HEK293 (cell line): ENCODE measurements around the gene PACS1.

Experiments
- CTCF ChIA-PET: fragments of 350-600 bp; formaldehyde crosslinking; extraction: SDS; loops from one replicate; lab custom pipeline; 2021; ENCODE audit warnings: antibody characterized with exemption; lab: Yijun Ruan, JAX
- POLR2A ChIA-PET: fragments of 300-600 bp; formaldehyde crosslinking; extraction: SDS; loops from one replicate; lab custom pipeline; 2020; ENCODE audit warnings: antibody characterized with exemption, inconsistent platforms; lab: Yijun Ruan, JAX
- H3K27ac ChIP-seq: fragments of 200-500 bp; sonication (Bioruptor generic); 2 replicates; pipeline ENCODE4 v1.5.1; 2014; ENCODE audit warnings: low read depth, low read length, control low read depth, inconsistent platforms; ENCODE audit errors: extremely low read depth
- H3K36me3 ChIP-seq, 2 experiments: fragments of 200-500 bp in 1 of 2; sonication (Bioruptor generic) in 1 of 2; 1 replicate in 1 of 2; 2 replicates in 1 of 2; pipeline ENCODE4 v1.5.1; 2014 to 2017; ENCODE audit warnings: inconsistent platforms in 2 of 2, low read length in 2 of 2; ENCODE audit not compliant: control insufficient read depth in 2 of 2, insufficient read depth in 1 of 2
- H3K4me1 ChIP-seq: fragments of 200-500 bp; sonication (Bioruptor generic); 2 replicates; pipeline ENCODE4 v1.5.1; 2014; ENCODE audit warnings: mild to moderate bottlenecking, low read length, inconsistent platforms; ENCODE audit not compliant: control insufficient read depth, insufficient read depth
- H3K4me3 ChIP-seq: 2 replicates; pipeline ENCODE4 v1.5.1; 2011; ENCODE audit warnings: low read depth, mild to moderate bottlenecking, control low read depth, low read length, moderate library complexity
- H3K9me3 ChIP-seq: fragments of 200-500 bp; sonication (Bioruptor generic); 2 replicates; pipeline ENCODE4 v1.5.1; 2014; ENCODE audit warnings: low read depth, low read length, inconsistent platforms; ENCODE audit not compliant: control insufficient read depth, insufficient read depth
- AEBP2 ChIP-seq: fragments of 450-650 bp; formaldehyde crosslinking; IDR thresholded peaks from 2 replicates; pipeline ENCODE4 v1.5.1; 2016; ENCODE audit warnings: missing biosample characterization, missing genetic modification characterization, borderline replicate concordance
- FEZF1 ChIP-seq: fragments of 450-650 bp; formaldehyde crosslinking; IDR thresholded peaks from 2 replicates; pipeline ENCODE4 v1.5.1; 2016; ENCODE audit warnings: missing biosample characterization, missing genetic modification characterization
- IKZF3 ChIP-seq: fragments of 450-650 bp; IDR thresholded peaks from 2 replicates; pipeline ENCODE4 v1.5.0; 2018; ENCODE audit warnings: missing biosample characterization, mild to moderate bottlenecking, missing genetic modification characterization, moderate library complexity
- OSR2 ChIP-seq: fragments of 450-650 bp; formaldehyde crosslinking; IDR thresholded peaks from 2 replicates; pipeline ENCODE4 v1.5.1; 2016; ENCODE audit warnings: missing biosample characterization, missing genetic modification characterization
- PATZ1 ChIP-seq: fragments of 450-650 bp; formaldehyde crosslinking; IDR thresholded peaks from 2 replicates; pipeline ENCODE4 v1.5.1; 2016; ENCODE audit warnings: missing biosample characterization, missing genetic modification characterization
- PRDM10 ChIP-seq: fragments of 450-650 bp; formaldehyde crosslinking; IDR thresholded peaks from 2 replicates; pipeline ENCODE4 v1.5.1; 2016; ENCODE audit warnings: missing biosample characterization, missing genetic modification characterization
- PRDM6 ChIP-seq: fragments of 450-650 bp; formaldehyde crosslinking; IDR thresholded peaks from 2 replicates; pipeline ENCODE4 v1.5.1; 2017; ENCODE audit warnings: missing biosample characterization, missing genetic modification characterization
- SP7 ChIP-seq: fragments of 450-650 bp; formaldehyde crosslinking; IDR thresholded peaks from 2 replicates; pipeline ENCODE4 v1.5.1; 2016; ENCODE audit warnings: missing biosample characterization, missing genetic modification characterization
- TCF7L2 ChIP-seq: IDR thresholded peaks from 2 replicates; pipeline ENCODE4 v1.6.1; 2011; ENCODE audit warnings: low read depth, mild to moderate bottlenecking, inconsistent platforms, low read length, moderate library complexity, borderline replicate concordance
- ZBTB21 ChIP-seq: fragments of 450-650 bp; formaldehyde crosslinking; IDR thresholded peaks from 2 replicates; pipeline ENCODE4 v1.5.1; 2017; ENCODE audit warnings: missing biosample characterization, missing genetic modification characterization
- ZBTB44 ChIP-seq: fragments of 450-650 bp; IDR thresholded peaks from 2 replicates; pipeline ENCODE4 v1.5.1; 2018; ENCODE audit warnings: missing biosample characterization, mild to moderate bottlenecking, missing genetic modification characterization
- ZNF280C ChIP-seq: fragments of 450-650 bp; formaldehyde crosslinking; IDR thresholded peaks from 2 replicates; pipeline ENCODE4 v1.5.1; 2016; ENCODE audit warnings: missing biosample characterization, missing genetic modification characterization
- ZNF366 ChIP-seq: fragments of 450-650 bp; formaldehyde crosslinking; conservative IDR thresholded peaks from 2 replicates; pipeline ENCODE4 v1.5.1; 2016; ENCODE audit warnings: missing biosample characterization, missing genetic modification characterization
- ZNF561 ChIP-seq: fragments of 450-650 bp; IDR thresholded peaks from 2 replicates; pipeline ENCODE4 v1.5.1; 2018; ENCODE audit warnings: missing biosample characterization, missing genetic modification characterization, borderline replicate concordance
- ZSCAN30 ChIP-seq: fragments of 450-650 bp; IDR thresholded peaks from 2 replicates; pipeline ENCODE4 v1.5.1; 2018; ENCODE audit warnings: missing biosample characterization, mild to moderate bottlenecking, missing genetic modification characterization, moderate library complexity

PACS1 gene

GRCh38 chr11:66081505-66081904 lies 11.4 kb downstream of the PACS1 start:
- Histone ChIP-seq H3K4me3 (no peak overlapping the region), H3K36me3 (peaks cover 0 to 5% of the 10 kb centered on the region in 2 experiments; a peak in 2 of 3 replicates), H3K4me1 (peaks cover 21% of the 10 kb centered on the region), H3K27ac (no peak overlapping the region), H3K9me3 (no peaks in the 10 kb centered on the region)
- ChIA-PET CTCF (interaction anchor here (0.8 to 1.4 kb wide), 3 partner anchors 35 to 59 kb away, joined by 3 to 6 read pairs (median 4); no protein-coding TSS in a partner anchor), POLR2A (interaction anchor here (1.8 kb wide), 1 partner anchor 29 kb away, joined by 6 read pairs; the partner anchor contains the start of gene SF3B2)
- TF ChIP-seq PRDM6 (peak; percentile 58; the same call in 1 of the 2 replicates), FEZF1 (tag by site-specific recombination) (peak; percentile 82), AEBP2 (tag by site-specific recombination) (no peak), PRDM10 (tag by site-specific recombination) (peak; percentile 72), ZBTB21 (no peak)

- H3K36me3 ChIP-seq: no peaks in the 10 kb centered on the region
- peak overlapping the region; percentile 3; the same call in 1 of the 2 replicates for H3K27ac ChIP-seq
- H3K4me1 ChIP-seq: peaks cover 21% of the 10 kb centered on the region
- CTCF ChIA-PET: interaction anchor here (0.6 to 2.4 kb wide), 4 partner anchors 14 to 67 kb away, joined by 3 to 15 read pairs (median 6); no protein-coding TSS in a partner anchor
- H3K9me3 ChIP-seq: no peaks in the 10 kb centered on the region
- POLR2A ChIA-PET: interaction anchor here (0.9 kb wide), 1 partner anchor 12 kb away, joined by 3 read pairs; no protein-coding TSS in a partner anchor
- no peak overlapping the region for H3K4me3 ChIP-seq
- peak; percentile 52; the same call in 1 of the 2 replicates for TF ChIP-seq IKZF3 (tag by site-specific recombination)
- peak; percentile 71 for TF ChIP-seq PRDM6
- TF ChIP-seq ZNF280C (tag by site-specific recombination): no peak
- peak; percentile 49; the same call in 1 of the 2 replicates for TF ChIP-seq OSR2 (tag by site-specific recombination)
- no peak; the same call in 1 of the 2 replicates for TF ChIP-seq SP7 (tag by site-specific recombination)
- 0 out of 2 replicates have a peak, but pooled peaks have one; percentile 53 for TF ChIP-seq ZNF561 (tag by site-specific recombination)
- peak; percentile 30; the same call in 1 of the 2 replicates for TF ChIP-seq PATZ1 (tag by site-specific recombination)
- TF ChIP-seq ZSCAN30 (tag by site-specific recombination): 0 out of 2 replicates have a peak, but pooled peaks have one; percentile 41
- TF ChIP-seq ZBTB44 (tag by site-specific recombination): 0 out of 2 replicates have a peak, but pooled peaks have one; percentile 12
- 0 out of 2 replicates have a peak, but pooled peaks have one; percentile 26 for TF ChIP-seq TCF7L2
- TF ChIP-seq FEZF1 (tag by site-specific recombination): peak; percentile 90
- peak; percentile 67 for TF ChIP-seq ZNF366
These were observed 13.1 kb downstream of the PACS1 start for GRCh38 chr11:66082946-66083698.
